Measurements from ENCODE around the gene IFT20. TPM values are rescaled to one million over a fixed set of nuclear protein-coding genes. Genes with fewer than 3 reads are reported as not detected.
"Not testable (repeated sequence)": the region's sequence is repeated elsewhere in the genome, so short reads cannot be mapped to it uniquely, and the experiment has no call there.

The IFT20 gene
- polyA plus RNA-seq, 3 donors, result 52.8 to 60.9 (median 58.2) TPM

DNA sequence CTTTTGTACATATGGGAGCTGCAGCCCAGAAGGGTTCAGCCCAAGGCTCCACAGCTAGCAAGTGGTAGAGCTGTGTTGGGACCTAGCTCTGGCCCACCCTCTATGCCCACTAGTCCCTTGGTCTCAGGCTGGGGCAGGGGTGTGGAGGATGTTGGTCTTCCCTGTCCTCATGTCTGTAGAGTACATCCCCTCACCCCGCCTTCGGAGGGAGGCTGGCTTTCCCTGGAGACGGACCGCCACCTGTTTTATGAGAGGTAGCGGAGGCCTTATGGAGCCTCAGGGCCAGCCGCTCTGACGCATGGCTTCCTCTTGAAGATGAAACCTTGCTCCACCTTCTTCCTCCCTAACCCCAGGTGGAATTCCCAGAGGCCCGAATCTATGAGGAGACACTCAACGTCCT, 8.7 kb upstream of the IFT20 start:
- DNase-seq (ENCODE audit: extremely low read depth in 1 of 11, low read depth in 9 of 11, low spot score in 4 of 11), result no peak

DNA sequence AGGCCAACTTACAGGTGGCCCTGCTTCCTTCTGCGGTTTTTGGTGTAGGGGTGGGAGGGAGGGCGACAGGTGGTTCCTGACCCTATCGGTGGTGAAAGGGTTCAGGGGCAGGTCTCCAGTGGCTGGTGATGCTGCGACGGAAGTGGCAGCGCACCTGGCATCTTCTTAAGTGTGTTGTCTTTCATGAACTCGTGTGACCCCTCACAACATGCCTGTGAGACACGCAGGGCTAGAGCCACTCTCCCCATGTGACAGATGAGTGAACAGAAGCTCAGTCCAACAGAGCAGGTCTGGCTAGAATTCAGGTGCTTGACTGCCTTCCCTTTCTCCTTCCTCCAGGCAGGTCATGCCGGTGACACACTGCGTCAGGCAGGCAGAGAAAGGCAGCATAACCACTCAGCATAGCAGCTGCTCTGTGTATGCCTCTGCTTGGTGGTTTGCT, 8.2 kb upstream of the IFT20 start:
- DNase-seq (ENCODE audit: extremely low read depth in 1 of 11, low read depth in 9 of 11, low spot score in 4 of 11), result no peak

DNA sequence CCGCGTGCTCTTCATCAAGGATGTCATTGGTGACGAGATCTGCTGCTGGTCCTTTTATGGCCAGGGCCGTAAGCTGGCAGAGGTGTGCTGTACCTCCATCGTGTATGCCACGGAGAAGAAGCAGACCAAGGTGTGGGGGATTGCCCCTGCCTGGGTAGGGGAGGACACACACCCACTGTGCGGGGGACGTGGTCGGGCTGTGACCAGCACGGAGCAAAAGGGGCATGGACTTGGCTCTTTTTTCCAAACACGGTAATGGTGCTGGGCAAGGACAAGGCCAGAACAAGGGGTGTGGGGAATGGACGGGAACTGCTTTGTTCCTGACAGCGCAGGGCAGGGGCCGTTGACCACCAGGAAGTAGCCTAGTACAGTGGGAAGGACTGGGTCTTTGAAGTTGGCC, 7.0 kb upstream of the IFT20 start:
- DNase-seq (ENCODE audit: extremely low read depth in 1 of 11, low read depth in 9 of 11, low spot score in 4 of 11), result no peak

DNA sequence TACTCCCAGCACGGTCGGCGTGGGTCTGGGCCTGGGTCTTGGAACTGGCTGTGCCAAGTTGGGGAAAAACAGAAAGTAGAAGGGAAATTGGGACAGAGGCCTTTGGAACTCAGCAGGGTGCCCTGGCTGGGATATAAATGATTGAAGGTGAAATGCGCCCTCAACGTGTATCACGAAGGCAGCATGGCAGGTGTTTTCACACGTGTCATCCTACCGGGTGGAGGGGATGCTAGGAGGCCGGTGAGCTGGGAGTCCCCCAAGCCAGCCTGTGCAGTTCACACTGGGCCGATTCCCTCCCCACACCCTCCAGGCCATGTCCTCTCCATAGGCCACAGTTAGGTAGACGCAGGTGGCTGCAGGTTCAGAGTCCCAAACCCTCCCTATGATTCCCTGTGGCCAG, 6.2 kb upstream of the IFT20 start:
- DNase-seq (ENCODE audit: extremely low read depth in 1 of 11, low read depth in 9 of 11, low spot score in 4 of 11), result no peak

DNA sequence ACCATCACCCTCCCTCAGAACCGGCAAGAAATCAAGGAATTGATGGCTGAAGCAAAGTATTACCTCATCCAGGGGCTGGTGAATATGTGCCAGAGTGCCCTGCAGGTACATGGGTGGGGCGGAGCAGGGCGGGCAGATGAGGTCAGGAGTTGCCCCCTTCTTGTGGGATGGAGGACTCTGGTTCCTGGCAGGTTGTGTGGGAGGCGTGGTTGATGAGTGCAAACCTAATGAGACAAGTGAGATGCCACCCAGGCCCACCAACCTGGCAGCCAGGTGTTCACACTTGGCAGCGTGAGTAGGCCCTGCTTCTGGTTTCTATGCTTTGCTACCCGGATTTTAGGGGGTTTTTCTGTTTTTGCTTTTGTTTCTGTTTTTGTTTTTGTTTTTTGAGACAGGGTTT, 5.1 kb upstream of the IFT20 start:
- DNase-seq (ENCODE audit: extremely low read depth in 1 of 11, low read depth in 9 of 11, low spot score in 4 of 11), result no peak

DNA sequence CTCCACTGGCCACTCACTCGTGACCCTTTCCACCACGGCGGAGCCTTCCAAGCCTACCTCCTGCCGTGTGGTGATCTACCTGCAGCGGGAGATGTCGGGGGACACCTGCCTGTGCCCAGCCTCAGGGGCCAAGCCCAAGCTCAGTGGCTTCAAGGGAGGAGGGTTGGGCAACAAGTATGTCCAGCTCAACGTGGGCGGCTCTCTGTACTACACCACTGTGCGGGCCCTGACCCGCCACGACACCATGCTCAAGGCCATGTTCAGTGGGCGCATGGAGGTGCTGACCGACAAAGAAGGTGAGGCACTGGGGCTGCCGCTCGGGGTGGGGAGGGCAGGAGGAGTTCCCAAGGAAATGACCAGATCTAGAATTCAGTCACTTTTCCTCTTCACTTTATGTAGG, 4.2 kb upstream of the IFT20 start:
- DNase-seq (ENCODE audit: extremely low read depth in 1 of 11, low read depth in 9 of 11, low spot score in 4 of 11), result no peak

DNA sequence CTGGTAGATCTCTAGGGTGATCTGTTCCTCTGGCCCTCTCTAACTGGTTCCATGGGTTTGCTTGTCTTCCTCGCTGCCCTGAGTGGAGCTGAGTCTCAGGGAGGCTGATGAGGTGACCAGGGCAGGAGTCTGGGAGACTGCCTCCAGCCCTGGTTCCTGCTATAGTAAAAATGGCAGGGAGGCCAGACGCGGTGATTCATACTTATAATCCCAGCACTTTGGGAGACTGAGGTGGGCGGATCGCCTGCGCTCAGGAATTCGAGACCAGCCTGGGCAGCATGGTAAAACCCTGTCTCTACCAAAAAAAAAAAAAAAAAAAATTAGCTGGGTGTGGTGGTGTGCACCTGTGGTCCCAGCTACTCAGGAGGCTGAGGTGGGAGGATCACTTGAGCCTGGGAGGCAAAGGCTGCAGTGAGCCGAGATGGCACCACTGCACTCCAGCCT, 3.5 kb upstream of the IFT20 start:
- DNase-seq (ENCODE audit: extremely low read depth in 1 of 11, low read depth in 9 of 11, low spot score in 4 of 11), result not testable (repeated sequence)

DNA sequence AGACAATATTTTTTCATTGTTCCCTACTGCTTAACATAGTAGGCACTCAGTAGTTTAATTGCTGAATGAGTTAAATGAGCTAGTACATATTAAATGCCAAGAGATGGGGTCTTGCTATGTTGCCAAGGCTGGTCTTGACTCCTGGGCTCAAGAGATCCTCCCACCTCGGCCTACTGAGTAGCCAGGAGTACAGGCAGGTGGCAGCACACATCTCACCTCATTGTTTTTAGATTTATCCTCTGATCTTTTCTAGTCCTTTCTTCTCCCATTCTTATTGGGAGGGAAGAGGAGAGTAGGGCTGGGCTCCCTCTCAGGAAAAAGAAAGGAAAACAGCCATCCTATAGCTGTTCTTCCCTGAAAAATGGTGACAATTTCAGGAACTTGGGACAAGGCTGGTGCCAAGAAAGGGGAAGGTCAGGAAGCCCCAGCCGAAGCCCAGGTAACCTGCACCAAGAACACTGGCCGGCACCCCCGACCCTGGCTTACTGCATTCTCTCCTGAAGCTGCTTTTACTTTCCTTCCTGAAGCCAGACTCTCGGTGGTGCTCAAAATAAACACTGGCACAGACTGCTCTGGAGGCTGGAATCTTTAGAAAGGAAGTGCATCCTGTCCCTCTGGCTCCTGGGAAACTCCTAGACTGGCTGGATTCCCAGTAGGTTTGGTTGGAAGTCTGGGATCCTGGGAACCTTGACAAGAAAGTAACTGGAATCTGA, 2.9 kb upstream of the IFT20 start:
- DNase-seq (ENCODE audit: extremely low read depth in 1 of 11, low read depth in 9 of 11, low spot score in 4 of 11), result no peak

DNA sequence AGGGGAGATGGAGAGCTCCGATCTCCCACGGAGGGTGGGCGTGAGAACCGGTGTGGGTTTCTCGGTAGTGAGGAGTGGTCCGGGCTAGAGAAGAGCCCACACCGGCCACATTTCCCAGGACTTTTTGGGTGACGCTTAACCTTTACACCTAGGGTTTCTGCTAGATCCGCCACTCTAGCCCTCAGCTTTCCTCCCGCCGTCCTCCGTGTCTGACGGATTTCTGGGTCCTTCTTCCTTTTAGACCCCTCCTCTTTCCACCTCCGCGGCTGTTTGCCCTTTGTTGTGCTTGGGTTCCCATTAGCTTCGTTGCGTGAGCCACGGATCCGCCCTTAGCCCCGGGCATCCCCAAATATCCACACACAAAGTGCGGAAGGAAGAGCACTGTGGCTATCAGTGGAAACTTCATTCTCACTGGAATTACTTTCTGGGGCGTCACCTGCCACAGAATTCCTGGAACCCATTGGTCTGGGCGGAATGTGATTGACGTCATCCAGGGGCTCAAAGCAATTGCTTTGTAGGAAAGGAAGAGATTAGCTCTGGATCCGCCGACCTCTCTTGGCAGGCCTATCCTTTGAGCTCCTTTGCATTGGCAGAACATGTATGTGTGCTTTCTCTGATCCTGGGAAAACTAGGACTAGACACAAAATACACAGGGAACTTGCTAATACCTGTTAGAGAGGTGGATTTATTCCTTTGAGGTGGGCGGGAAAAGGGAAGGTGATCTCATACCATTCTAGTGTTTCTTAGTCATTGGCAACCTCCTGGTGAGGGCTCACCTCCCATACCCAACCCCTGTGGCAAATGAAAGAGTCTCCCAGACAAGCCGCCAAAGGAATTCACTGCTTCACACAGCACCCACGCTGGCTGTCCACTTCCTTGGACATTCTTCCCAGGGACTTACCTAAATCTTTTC, 943 bp upstream of the IFT20 start:
- peak; percentile 50 to 86 (median 71) for DNase-seq (ENCODE audit: extremely low read depth in 1 of 11, low read depth in 9 of 11, low spot score in 4 of 11)

DNA sequence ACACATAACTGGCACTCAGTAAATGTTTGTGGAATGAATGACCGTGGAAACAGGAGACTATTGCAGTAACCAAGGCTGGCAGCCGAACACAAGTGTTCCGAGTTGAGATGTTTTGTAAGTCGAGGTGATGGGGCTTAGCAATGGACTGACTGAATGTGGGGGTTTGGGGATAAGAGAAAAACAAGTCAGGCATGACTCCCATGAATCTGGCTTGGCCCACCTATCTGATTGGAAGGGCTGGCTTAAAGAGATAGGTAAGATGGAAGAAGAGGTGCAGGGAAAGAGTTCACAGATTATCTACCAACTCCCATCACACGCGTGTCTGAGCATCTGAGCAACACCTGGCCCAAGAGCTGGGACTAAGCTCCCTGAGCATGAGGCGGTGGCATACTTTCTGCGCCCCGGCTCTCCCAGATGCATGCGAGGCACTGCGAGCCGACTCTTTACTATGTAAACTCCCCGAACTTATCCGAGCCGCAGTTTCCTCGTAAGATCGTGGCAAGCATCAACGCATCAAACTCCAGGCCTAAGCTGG, 539 bp downstream of the IFT20 start:
- no peak for DNase-seq (ENCODE audit: extremely low read depth in 1 of 11, low read depth in 9 of 11, low spot score in 4 of 11)

DNA sequence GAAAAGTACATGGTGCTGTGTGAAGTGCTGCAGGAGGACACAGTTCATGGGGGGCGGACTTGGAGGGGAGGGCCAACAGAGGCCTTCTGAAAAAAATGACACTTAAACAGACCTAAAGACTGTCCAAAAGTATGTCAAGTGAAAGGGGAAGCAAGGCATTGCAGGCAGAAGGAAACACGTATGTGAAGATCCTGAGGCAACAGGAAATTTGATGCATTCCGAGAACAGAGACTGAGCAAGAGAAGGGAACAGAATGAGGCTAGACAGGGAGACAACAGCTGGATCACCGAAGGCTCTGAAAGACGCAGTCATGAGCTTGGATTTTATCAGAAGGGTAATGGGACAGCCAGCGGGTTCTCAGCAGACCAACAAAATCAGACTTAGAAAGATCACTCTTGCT, 1.1 kb downstream of the IFT20 start:
- no peak for DNase-seq (ENCODE audit: extremely low read depth in 1 of 11, low read depth in 9 of 11, low spot score in 4 of 11)

DNA sequence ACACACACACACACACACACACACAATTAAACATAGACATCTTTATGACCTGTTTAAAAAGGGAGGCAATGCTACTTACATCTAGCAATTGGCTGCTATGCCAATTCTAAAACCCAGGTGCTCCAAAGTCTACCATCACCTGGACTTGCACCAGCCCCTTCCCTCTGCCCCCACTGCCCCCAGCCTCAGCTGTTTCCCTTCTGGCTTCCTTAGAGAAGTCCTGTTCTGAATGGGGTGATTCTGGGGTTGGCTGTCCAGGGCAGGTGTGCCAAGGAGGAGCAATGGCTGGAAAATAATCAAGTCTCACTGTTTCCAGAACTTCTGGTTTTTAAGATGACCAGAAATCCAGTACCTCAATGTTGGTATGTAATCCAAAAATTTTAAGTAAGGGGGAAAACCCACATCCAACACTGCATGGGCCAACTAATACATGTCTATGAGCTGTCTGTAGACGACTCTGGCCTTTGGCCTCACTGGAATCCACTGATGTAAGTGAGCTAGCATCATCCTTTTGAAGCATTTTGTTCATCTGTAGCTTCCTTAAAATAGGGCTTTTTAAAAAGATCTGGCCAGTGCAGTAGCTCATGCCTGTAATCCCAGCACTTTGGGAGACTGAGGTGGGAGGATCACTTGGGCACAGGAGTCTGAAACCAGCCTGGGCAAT, 2.1 kb downstream of the IFT20 start:
- no peak for DNase-seq (ENCODE audit: extremely low read depth in 1 of 11, low read depth in 9 of 11, low spot score in 4 of 11)

DNA sequence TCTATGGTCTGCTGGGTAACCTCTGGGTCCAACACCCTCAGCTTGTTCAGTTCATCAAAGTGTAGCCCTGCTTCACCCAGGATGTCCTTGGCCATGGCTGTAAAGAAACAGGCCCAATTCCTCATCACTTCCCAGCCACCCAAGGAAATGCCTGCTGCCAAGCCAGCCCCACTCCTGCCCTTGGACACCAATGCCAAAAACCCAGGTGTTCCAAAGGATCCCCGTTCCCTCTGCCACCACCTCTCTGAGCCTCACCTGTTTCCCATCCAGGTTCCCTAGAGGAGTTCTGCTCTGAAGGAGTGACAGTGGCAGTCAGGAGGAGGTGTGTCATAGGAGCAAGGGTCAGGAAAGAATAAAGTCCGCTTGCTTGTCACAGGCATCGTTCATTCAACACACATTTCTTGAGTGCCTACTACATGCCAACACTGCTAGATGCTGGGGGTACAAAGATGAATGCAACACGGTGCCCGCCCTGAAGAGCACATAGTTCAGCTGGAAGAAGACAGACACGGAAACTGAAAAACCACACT, 3.3 kb downstream of the IFT20 start:
- no peak for DNase-seq (ENCODE audit: extremely low read depth in 1 of 11, low read depth in 9 of 11, low spot score in 4 of 11)

DNA sequence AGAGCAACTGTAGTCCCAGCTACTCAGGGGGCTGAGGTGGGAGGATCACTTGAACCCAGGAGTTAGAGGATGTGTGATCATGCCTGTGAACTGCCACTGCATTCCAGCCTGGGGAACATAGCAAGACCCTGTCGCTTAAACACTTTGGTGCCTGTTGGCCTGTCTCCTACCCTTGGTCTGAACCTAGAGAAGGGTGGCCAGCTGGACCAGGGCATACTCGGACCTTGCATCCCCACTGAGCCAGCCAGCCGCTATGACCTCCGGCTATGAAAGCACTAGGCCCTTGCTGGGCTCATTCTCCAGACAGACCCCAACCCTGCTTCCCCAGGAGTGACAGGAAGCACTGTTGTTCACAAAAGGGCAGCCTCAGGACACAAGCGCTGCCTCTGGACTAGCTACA, 4.6 kb downstream of the IFT20 start:
- no peak for DNase-seq (ENCODE audit: extremely low read depth in 1 of 11, low read depth in 9 of 11, low spot score in 4 of 11)

DNA sequence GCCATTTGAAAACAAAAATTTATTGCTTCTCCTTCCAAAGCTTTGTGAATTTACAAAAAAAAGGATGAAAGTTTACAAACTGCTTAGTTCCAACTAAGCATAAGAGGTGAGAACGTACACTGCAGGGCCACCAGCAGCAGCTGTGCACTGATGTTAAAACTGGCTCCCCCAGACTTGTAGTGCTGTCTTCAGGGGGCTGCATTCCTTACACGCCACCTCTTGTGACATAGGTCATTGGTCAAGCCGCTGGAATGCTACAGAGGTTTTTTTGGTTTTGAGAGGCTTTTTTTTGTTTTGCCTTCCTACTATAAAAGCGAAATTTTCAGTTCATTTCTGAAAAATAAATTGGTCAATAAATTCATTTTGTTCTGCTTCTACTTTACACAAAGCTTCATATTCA, 6.9 kb downstream of the IFT20 start:
- DNase-seq (ENCODE audit: extremely low read depth in 1 of 11, low read depth in 9 of 11, low spot score in 4 of 11), result no peak

DNA sequence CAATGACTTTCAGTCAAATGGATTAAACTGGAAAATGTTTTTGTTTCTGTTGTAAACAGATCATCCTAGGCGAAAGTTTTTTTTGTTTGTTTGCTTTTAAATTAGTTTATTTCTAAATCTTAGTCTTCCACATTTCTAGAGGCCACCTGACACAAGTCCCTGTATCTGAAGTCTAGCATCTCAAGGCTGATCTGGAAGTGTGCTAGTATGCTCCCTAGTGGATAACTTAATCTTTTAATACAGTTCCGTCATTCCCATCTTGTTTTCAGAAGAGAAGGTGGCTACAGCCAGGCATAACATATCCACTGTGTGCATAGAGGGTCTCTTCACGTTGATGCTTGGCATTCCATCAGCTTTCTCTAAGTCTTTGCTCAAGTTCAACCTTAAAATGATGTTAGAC, 7.6 kb downstream of the IFT20 start:
- no peak for DNase-seq (ENCODE audit: extremely low read depth in 1 of 11, low read depth in 9 of 11, low spot score in 4 of 11)

DNA sequence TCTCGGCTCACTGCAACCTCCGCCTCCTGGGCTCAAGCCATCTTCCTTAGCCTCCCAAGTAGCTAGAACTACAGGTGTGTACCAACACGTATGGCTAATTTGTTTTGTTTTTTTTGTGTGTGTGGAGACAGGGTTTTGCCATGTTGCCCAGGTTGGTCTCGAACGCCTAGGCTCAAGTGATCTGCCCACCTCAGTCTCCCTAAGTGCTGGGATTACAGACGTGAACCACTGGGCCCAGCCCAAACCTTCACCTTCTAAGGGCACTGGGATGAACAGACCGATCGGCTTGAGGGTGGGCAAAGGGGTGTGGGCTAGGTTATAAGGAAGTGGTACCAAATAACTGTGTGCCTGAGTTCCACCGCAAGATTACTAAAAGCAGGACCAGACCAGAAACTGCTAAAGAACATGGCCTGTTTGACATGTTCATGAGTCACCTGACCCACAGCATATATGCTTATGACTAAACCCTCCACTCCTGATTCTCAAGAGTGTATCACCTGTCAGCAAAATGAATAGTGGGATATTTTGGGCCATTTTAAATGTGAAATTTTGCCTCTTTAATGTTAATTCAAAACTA, 8.2 kb downstream of the IFT20 start:
- no peak for DNase-seq (ENCODE audit: extremely low read depth in 1 of 11, low read depth in 9 of 11, low spot score in 4 of 11)

DNA sequence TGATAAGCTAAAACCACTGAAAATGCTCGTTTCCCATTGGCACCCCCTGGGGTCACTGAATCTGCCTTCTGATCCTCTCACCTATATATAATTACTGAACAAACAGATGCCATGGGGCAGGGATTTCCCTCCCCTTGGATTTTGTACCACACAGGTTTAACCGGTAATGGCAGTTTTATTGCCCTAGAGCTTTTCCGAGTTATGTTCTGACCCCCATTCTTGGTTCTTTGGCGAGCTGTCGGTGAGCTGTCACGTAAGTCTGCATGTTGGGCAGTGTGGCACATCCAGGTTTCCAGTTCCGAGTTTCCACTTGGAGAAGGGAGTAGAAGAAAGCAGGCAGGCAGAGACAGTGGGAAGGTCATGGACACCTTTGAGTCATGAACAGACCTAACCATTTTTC, 9.2 kb downstream of the IFT20 start:
- no peak for DNase-seq (ENCODE audit: extremely low read depth in 1 of 11, low read depth in 9 of 11, low spot score in 4 of 11)

DNA sequence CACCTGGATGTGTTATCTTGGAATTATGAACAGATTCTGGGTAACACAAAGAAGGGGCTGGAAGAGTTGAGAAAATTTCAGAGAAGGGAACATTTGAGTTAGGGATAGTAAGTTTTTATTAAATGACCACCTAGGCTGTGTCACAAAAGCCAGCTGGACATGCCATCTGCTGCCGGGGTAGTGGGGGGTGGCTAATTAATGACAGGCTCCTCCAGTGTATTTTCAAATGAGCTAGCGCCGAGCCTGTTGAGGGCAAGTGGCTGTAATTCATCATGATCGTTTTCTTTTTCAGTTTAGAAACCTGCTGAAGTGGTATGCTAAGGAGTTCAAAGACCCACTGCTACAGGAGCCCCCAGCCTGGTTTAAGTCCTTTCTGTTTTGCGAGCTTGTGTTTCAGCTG, 10.1 kb downstream of the IFT20 start:
- DNase-seq (ENCODE audit: extremely low read depth in 1 of 11, low read depth in 9 of 11, low spot score in 4 of 11), result no peak
